Activated naive CD8-positive, alpha-beta T cell treated with anti-CD3 and anti-CD28 coated beads, Interleukin-2, amount 10 ng/mL, durations not matched to agents 7 days and 5 days (primary cell): ENCODE measurements around the gene MEX3D. TPM values are rescaled to one million over a fixed set of nuclear protein-coding genes. Genes with fewer than 3 reads are reported as not detected.

ENCODE experiments used
- ATAC-seq: fragments of 150-1000 bp; cut with Tn5 transposase; one replicate; pipeline ENCODE4 v1.10.0; 2021; ENCODE audit warnings: low read depth, moderate library complexity
- POLR2A ChIA-PET: fragments of 350-600 bp; sonication (Branson Sonifier 250); formaldehyde crosslinking; loops from one replicate; lab custom pipeline; 2021; ENCODE audit warnings: antibody characterized with exemption; lab: Charles Lee
- DNase-seq: peaks from one replicate; pipeline ENCODE4 v3.0.0; 2021
- H3K27ac Mint-ChIP-seq: one replicate; pipeline ENCODE4 v1.8.0; 2022; ENCODE audit warnings: mild to moderate bottlenecking, mixed read lengths
- H3K27me3 Mint-ChIP-seq: one replicate; pipeline ENCODE4 v1.8.0; 2022; ENCODE audit warnings: mild to moderate bottlenecking, moderate library complexity, mixed read lengths
- H3K36me3 Mint-ChIP-seq: one replicate; pipeline ENCODE4 v1.8.0; 2021; ENCODE audit warnings: mild to moderate bottlenecking, mixed read lengths
- H3K4me1 Mint-ChIP-seq: one replicate; pipeline ENCODE4 v1.8.0; 2021; ENCODE audit warnings: mixed read lengths
- H3K4me3 Mint-ChIP-seq: one replicate; pipeline ENCODE4 v1.8.0; 2022; ENCODE audit warnings: mild to moderate bottlenecking, moderate library complexity, mixed read lengths
- H3K9me3 Mint-ChIP-seq: one replicate; pipeline ENCODE4 v1.8.0; 2021; ENCODE audit warnings: mixed read lengths
- total RNA-seq, 2 experiments: library from RNA; stranded (reverse); gene quantifications; one replicate each; pipeline ENCODE4 v1.2.3, GENCODE V29; 2021

The MEX3D gene
- total RNA-seq, 2 experiments from 2014 or later, result 7.0 to 7.8 TPM

DNA sequence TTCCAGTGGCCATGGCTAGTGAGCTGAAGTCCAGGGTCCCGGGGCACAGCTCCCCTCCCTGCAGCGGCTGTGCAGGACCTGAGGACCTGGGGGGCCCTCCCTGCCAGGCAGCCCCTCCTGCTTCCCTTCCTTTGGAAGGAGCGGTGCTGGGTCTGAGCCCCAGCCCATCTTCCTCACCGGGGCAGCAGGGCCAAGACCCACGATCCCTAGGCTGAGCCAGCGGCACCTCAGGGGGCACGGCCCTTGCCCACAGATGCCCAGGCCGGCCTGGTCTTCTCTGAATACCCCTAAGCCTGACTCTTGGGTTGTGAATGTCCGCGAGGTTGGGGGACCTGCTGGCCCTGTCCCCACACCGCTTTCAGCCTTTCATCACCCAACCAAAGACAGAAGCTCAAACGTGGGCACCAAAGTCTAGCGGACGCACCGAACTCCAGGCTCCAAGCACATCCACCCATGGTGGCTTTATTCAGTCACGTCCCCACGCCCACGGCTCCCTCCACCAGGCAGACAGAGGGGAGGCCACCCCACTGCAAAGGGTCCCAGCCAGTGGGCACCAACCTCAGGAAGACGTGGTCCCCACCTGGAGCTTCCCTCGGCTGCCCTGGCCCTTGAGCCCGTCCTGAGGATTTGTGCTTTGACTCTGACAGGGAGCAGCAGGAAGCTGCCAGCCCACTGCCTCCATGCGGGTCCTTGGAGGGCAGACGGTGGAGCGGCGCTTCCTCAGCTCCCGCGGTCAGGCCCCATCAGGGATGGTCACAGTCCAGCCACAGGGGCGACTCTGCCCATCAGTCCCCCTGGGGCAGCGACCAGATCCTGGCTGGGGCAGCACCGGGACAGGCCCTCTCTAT is 8.3 kb upstream of the MEX3D start:
- DNase-seq, result no peak
- Mint-ChIP-seq H3K36me3 (peaks cover 2% of the 10 kb centered on the region), H3K9me3 (no peaks in the 10 kb centered on the region), H3K27ac (no peak overlapping the region), H3K4me3 (no peak overlapping the region), H3K4me1 (no peaks in the 10 kb centered on the region), H3K27me3 (no peaks in the 10 kb centered on the region)
- no peak for ATAC-seq
- POLR2A ChIA-PET, result interaction anchor here (0.5 to 1.2 kb wide), 2 partner anchors 13 to 64 kb away, joined by 3 to 4 read pairs; no protein-coding TSS in a partner anchor

DNA sequence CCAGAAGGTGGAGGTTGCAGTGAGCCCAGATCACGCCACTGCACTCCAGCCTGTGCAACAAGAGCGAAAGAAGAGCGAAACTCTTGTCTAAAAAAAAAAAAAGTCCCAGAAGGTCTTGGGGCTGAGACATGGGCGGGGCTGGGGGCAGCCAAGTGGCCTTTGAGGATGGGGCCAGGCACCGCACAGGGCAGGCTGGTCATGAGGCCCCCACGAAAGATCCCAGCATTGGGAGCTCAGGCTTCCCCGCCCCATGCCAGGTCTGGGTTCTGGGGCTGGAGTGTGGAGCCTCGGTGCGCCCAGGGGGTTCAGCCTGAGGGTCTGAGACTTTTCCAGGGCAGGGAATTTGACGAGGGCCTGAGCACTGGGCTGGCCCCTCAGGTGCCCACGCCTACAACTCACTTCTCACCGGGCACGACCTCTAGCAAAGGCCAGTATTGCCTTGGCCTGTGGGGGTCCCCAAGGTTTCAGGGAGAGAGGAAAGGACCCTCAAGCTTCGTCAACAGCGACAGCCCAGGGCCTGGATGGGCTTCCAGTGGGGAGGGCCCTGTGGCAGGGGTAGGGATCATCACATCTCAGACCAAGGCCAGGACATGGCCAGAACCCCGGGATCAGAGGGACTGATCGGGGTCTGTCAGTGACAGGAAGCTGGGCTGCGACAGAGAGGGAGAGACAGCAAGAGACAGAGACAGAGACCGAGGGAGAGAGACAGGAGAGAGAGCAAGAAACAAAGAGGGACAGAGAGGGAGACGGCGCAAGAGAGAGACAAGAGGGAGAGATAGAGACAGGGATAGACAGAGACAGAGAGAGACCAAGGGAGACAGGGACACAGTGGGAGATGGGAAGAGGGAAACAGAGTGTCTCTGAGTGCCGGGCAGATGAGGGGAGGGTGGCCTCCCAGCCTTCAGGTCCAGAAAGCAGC is 7.5 kb upstream of the MEX3D start:
- no peak for DNase-seq
- Mint-ChIP-seq H3K9me3 (no peaks in the 10 kb centered on the region), H3K27ac (peak overlapping the region; percentile 9), H3K4me1 (no peaks in the 10 kb centered on the region), H3K36me3 (peaks cover 2% of the 10 kb centered on the region), H3K27me3 (peaks cover 2% of the 10 kb centered on the region), H3K4me3 (no peak overlapping the region)
- POLR2A ChIA-PET, result no interaction called here
- no peak for ATAC-seq

DNA sequence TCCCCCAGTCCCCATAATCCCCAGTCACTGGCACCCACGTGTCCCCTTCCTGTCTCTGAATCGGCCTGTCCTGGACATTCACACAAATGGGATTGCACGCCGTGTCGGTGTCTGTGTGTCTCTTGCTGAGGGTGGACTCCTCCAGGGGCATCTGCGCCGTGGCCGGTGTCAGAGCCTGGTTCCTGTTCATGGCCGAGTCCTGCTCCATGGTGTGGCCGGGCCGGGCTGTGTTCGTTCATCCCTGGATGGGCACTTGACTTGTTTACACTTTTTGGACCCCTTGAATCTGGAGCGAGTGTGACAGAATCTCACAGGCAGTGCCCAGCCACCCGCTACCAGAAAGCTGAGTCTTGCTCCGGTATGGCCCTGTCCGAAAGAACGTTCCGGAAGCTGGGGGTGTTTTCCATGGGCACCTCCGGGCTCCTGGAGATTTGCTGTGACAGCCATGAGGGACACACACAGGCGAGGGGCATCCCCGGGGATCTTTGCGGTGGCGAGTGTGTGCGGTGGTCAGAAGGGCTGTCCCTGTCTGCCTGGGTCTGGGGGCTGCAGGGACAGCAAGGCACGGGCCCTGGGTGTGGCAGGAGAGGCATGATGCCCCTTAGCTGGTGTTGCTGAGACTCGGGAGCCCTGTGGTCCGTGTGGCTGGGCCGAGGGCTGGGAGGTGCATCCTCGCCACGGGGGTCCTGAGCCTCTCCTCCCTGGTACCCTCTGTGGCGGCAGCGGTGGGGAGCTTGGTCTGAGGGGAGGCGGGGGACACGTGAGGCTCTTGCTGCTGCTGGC is 6.4 kb upstream of the MEX3D start:
- Mint-ChIP-seq H3K36me3 (peaks cover 2% of the 10 kb centered on the region), H3K27me3 (peaks cover 12% of the 10 kb centered on the region), H3K27ac (no peak overlapping the region), H3K9me3 (no peaks in the 10 kb centered on the region), H3K4me3 (no peak overlapping the region), H3K4me1 (peaks cover 2% of the 10 kb centered on the region)
- POLR2A ChIA-PET, result no interaction called here
- DNase-seq, result no peak
- no peak for ATAC-seq

DNA sequence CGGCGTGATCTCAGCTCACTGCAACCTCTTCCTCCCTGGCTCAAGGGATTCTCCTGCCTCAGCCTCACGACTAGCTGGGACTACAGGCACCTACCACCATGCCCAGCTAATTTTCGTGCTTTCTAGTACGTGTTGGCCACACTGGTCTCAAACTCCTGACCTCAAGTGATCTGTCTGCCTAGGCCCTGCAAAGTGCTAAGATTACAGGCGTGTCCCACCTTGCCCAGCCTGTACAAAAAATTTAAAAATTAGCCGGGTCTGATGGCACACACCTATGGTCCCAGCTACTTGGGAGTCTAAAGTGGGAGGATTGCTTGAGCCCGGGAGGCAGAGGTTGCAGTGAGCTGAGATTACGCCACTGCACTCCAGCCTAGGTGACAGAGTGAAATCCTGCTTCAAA is 4.7 kb upstream of the MEX3D start:
- POLR2A ChIA-PET, result interaction anchor here (0.6 kb wide), 1 partner anchor 11 kb away, joined by 3 read pairs; no protein-coding TSS in a partner anchor
- no peak overlapping the region for H3K27ac Mint-ChIP-seq
- peaks cover 2% of the 10 kb centered on the region for H3K36me3 Mint-ChIP-seq
- DNase-seq (no peak), ATAC-seq (no peak)
- H3K27me3 Mint-ChIP-seq, result peaks cover 15% of the 10 kb centered on the region
- peaks cover 2% of the 10 kb centered on the region for H3K4me1 Mint-ChIP-seq
- H3K9me3 Mint-ChIP-seq, result no peaks in the 10 kb centered on the region
- H3K4me3 Mint-ChIP-seq, result no peak overlapping the region

DNA sequence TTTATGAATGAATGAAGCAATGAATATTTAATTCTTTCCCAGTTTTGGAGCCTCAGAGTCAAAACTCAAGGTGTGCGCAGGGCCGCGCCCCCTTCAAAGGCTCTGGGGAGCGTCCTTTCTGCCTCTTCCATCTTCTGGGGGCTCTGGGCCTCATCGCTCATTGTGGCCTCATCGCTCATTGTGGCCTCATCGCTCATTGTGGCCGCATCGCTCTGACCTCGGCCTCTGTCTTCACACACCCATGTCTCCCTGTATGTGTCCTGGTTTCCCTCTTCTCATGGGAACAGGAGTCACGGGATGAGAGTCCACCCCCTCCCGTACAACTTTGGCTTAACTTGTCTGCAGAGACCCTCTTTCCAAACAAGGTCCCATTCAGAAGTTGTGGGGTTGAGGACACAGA is 3.2 kb upstream of the MEX3D start:
- POLR2A ChIA-PET, result no interaction called here
- ATAC-seq, result no peak

DNA sequence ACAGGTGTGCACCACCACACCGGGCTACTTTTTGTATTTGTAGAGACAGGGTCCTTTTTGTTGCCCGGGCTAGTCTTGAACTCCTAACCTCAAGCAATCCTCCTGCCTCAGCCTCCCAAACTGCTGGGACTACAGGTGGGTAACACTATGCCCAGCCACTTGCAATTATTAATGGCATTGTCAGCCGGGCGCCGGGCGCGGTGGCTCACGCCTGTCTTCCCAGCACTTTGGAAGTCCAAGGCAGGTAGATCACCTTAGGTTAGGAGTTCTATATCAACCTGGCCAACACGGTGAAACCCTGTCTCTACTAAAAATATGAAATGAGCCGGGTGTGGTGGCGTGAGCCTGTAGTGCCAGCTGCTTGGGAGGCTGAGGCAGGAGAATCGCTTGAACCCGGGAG is 2.7 kb upstream of the MEX3D start:
- H3K27ac Mint-ChIP-seq, result no peak overlapping the region
- no peak for ATAC-seq
- peaks cover 2% of the 10 kb centered on the region for H3K4me1 Mint-ChIP-seq
- peaks cover under 1% of the 10 kb centered on the region for H3K36me3 Mint-ChIP-seq
- no peak overlapping the region for H3K4me3 Mint-ChIP-seq
- peaks cover 15% of the 10 kb centered on the region for H3K27me3 Mint-ChIP-seq
- DNase-seq, result no peak
- H3K9me3 Mint-ChIP-seq, result no peaks in the 10 kb centered on the region
- POLR2A ChIA-PET, result interaction anchor here (0.6 kb wide), 1 partner anchor 81 kb away, joined by 3 read pairs; no protein-coding TSS in a partner anchor

More for the DNA sequence above, 3.2 kb upstream of the MEX3D start:
- no peaks in the 10 kb centered on the region for H3K9me3 Mint-ChIP-seq
- H3K27me3 Mint-ChIP-seq, result peaks cover 15% of the 10 kb centered on the region
- no peak overlapping the region for H3K27ac Mint-ChIP-seq
- H3K4me1 Mint-ChIP-seq, result peaks cover 2% of the 10 kb centered on the region
- peaks cover 2% of the 10 kb centered on the region for H3K36me3 Mint-ChIP-seq
- no peak overlapping the region for H3K4me3 Mint-ChIP-seq
- DNase-seq, result no peak

DNA sequence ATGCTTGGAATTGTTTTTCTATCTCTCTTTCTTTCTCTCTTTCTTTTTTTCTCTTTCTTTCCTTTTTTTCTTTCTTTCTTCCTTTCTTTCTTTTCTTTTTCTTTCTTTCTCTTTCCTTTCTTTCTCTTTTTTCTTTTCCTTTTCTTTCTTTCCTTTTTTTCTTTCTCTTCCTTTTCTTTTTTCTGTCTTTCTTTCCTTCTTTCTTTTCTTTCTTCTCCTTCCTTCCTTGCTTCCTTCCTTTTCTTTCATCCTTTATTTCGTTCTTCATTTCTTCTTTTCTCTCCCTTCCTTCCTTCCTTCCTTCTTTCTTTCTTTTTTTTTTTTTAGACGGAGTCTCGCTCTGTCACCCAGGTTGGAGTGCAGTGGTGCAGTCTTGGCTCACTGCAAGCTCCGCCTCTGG is 1.9 kb upstream of the MEX3D start:
- no peak for ATAC-seq
- peaks cover 2% of the 10 kb centered on the region for H3K4me1 Mint-ChIP-seq
- no peaks in the 10 kb centered on the region for H3K9me3 Mint-ChIP-seq
- peak overlapping the region; percentile 5 for H3K4me3 Mint-ChIP-seq
- no peak for DNase-seq
- POLR2A ChIA-PET, result interaction anchor here (0.6 kb wide), 1 partner anchor 82 kb away, joined by 3 read pairs; no protein-coding TSS in a partner anchor
- H3K27ac Mint-ChIP-seq, result no peak overlapping the region
- H3K27me3 Mint-ChIP-seq, result peaks cover 15% of the 10 kb centered on the region
- no peaks in the 10 kb centered on the region for H3K36me3 Mint-ChIP-seq

DNA sequence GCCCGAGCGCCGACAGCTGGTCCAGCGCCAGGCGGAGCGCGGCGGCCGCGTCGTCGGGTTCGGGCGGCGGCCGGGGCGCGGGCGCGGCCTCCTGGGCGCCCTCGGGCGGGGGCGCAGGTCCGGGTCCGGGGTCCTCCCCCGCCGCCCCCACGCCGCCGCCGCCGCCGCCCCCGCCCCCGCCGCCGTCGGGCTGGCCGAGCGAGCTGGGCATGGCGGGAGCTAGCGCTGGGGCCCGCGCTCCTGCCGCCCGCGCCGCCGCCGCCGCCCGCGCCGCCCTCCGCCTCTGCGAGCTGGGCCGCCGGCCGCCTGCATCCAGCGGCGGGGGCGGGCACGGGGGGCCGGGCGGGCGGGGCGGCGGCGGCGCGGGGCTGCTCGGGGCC is 287 bp downstream of the MEX3D start:
- peaks cover 2% of the 10 kb centered on the region for H3K4me1 Mint-ChIP-seq

DNA sequence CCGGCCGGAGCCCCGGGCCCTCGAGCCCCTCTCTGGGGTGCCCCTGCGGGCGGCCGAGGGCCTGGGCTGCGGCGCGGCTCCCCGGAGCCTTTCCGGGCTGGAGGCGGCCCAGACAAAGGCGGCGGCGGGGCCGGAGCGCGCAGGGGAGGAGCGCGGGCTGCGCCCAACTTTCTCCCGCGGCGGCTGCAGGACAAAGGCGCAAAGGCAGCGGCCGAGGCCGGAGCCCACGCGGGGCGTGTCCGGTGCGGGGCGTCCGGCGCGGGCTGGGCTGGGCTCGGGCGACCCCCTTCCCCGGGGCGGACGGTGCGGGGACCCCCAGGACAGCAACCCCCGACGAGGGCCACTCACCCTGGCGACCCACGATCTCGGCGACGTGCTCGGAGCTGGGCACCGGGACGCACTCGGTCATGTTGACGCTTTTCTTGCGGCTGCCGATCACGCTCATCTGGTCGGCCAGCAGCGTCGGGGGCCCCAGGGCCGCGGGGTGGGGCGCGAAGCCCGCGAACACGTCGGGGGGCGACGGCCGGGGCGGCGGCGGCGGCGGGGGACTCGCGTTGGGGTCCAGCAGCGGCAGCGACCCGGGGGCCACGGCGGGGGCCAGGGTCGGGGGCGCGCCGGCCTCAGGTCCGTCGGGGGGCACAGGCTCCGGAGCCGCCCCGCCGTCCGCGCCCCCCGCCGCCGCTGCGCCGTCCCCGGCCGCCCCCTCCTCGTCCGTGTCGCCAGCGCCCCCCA is 843 bp downstream of the MEX3D start:
- no peaks in the 10 kb centered on the region for H3K36me3 Mint-ChIP-seq
- ATAC-seq (no peak), DNase-seq (peak; percentile 57)
- no peaks in the 10 kb centered on the region for H3K9me3 Mint-ChIP-seq
- POLR2A ChIA-PET, result interaction anchor here (1.0 to 1.5 kb wide), 2 partner anchors 24 to 25 kb away, joined by 4 to 6 read pairs; partner anchors contain the start of gene MBD3
- no peak overlapping the region for H3K27ac Mint-ChIP-seq
- peaks cover 2% of the 10 kb centered on the region for H3K4me1 Mint-ChIP-seq
- H3K27me3 Mint-ChIP-seq, result peaks cover 15% of the 10 kb centered on the region
- no peak overlapping the region for H3K4me3 Mint-ChIP-seq

More for the DNA sequence above, 287 bp downstream of the MEX3D start:
- no peaks in the 10 kb centered on the region for H3K9me3 Mint-ChIP-seq
- peak; percentile 35 for ATAC-seq
- H3K27ac Mint-ChIP-seq, result no peak overlapping the region
- H3K4me3 Mint-ChIP-seq, result no peak overlapping the region
- peaks cover 15% of the 10 kb centered on the region for H3K27me3 Mint-ChIP-seq
- H3K36me3 Mint-ChIP-seq, result no peaks in the 10 kb centered on the region
- POLR2A ChIA-PET, result interaction anchor here (1.0 to 1.5 kb wide), 2 partner anchors 23 to 25 kb away, joined by 4 to 6 read pairs; partner anchors contain the start of gene MBD3
- peak; percentile 42 for DNase-seq

DNA sequence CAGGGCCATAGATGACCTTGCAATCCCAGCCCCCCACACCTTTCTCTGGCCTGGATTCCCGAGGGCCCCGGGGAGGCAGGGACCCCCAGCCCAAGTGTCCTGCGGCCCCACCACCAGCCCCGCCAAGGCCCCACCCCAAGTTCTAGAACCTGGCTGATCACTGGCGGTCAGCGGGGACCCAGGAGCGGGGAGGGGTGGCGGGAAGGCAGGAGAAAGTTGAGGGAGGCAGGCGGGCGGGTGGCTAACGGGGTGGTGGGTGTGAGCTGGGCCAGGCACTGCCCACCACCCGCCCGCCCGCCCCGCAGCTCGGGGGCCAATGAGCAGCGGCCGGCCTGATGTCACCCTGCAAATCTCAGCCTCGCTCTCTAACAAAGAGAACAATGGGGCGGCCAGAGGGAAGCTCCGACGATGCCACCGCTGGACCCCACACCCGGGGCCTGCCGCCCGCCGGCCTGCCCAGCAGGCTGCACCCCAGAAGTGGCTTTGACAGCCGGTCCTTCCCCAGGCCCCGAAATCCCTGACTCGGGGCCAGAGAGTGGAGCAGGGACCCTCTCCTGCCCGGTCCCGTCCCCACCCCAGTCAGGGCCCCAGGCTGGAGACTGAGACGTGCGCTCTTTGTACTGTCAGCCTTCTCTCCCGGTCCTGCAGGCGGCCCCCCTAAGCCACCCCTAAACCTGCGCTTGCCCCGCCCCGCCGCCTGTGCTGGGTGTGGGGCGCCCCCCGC is 1.6 kb downstream of the MEX3D start:
- ATAC-seq (no peak), DNase-seq (no peak)
- Mint-ChIP-seq H3K4me3 (no peak overlapping the region), H3K27ac (no peak overlapping the region), H3K27me3 (peaks cover 15% of the 10 kb centered on the region), H3K9me3 (no peaks in the 10 kb centered on the region), H3K36me3 (no peaks in the 10 kb centered on the region), H3K4me1 (peaks cover 2% of the 10 kb centered on the region)
- POLR2A ChIA-PET, result interaction anchor here (1.0 to 1.6 kb wide), 2 partner anchors 24 kb away, joined by 4 read pairs; no protein-coding TSS in a partner anchor

DNA sequence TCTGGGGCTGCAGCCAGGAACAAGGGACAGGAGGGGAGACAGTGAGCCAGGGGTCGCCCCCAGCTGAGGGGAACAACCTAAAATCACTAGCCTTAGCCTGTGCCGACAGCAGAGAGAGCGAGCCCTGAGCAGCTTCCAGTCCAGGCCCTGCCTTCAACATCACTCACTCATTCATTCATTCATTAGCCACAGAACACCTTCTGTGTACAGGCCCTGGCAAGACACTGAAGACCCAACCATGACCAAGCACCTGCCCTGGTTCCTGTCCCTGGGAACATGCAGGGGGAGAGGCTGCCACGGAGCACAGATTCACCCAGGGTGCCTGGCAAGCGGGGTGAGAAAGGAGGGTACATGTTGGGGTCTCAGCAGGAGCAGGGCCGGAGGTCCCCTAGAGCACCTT is 4.9 kb downstream of the MEX3D start:
- no peak for DNase-seq
- Mint-ChIP-seq H3K4me3 (no peak overlapping the region), H3K36me3 (no peaks in the 10 kb centered on the region), H3K27ac (no peak overlapping the region), H3K27me3 (no peaks in the 10 kb centered on the region), H3K4me1 (no peaks in the 10 kb centered on the region), H3K9me3 (no peaks in the 10 kb centered on the region)
- ATAC-seq, result no peak
- POLR2A ChIA-PET, result no interaction called here
